GM06990 (cell line): ENCODE data around the gene DNAJC5.
"Not testable (repeated sequence)": the region's sequence is repeated elsewhere in the genome, so short reads cannot be mapped to it uniquely, and the experiment has no call there.

Source experiments
- DNase-seq: peaks from one replicate; pipeline ENCODE4 v3.0.0-alpha.2; 2011; ENCODE audit not compliant: insufficient read length; ENCODE audit errors: extremely low read depth
- H3K27me3 ChIP-seq: replicated peaks from 2 replicates; pipeline ENCODE4 v1.6.0; 2011; ENCODE audit warnings: low read length; ENCODE audit not compliant: control insufficient read depth, insufficient read depth
- H3K36me3 ChIP-seq: 2 replicates; pipeline ENCODE4 v1.5.1; 2011; ENCODE audit warnings: low read length; ENCODE audit not compliant: control insufficient read depth, insufficient read depth
- H3K4me3 ChIP-seq: replicated peaks from 2 replicates; pipeline ENCODE4 v1.5.1; 2011; ENCODE audit warnings: low read depth, mild to moderate bottlenecking, control low read depth, low read length
- CTCF ChIP-seq: IDR thresholded peaks from 2 replicates; pipeline ENCODE4 v1.5.1; 2011; ENCODE audit warnings: low read length, control low read depth, mild to moderate bottlenecking, inconsistent platforms; ENCODE audit not compliant: insufficient read depth, poor library complexity, severe bottlenecking

Gene DNAJC5

GRCh38 chr20:63850689-63851547 lies 44.0 kb upstream of the DNAJC5 start:
- no peak for TF ChIP-seq CTCF
- H3K27me3 ChIP-seq = peaks cover 3% of the 10 kb centered on the region
- no peak overlapping the region for H3K4me3 ChIP-seq
- H3K36me3 ChIP-seq = no peaks in the 10 kb centered on the region
- DNase-seq = peak; percentile 76

- not testable (repeated sequence) for H3K27me3 ChIP-seq, H3K36me3 ChIP-seq, DNase-seq, H3K4me3 ChIP-seq
Measured at GRCh38 chr20:63851548-63851943, 43.4 kb upstream of the DNAJC5 start.

- H3K27me3 ChIP-seq, H3K4me3 ChIP-seq, H3K36me3 ChIP-seq, DNase-seq: not testable (repeated sequence)
Measured at GRCh38 chr20:63853733-63854068, 41.2 kb upstream of the DNAJC5 start.

- DNase-seq = peak; percentile 62
- Histone ChIP-seq H3K36me3 (no peaks in the 10 kb centered on the region), H3K4me3 (no peak overlapping the region; the same call in 1 of the 2 replicates), H3K27me3 (no peaks in the 10 kb centered on the region)
- TF ChIP-seq CTCF = no peak
Measured at GRCh38 chr20:63854069-63854765, 40.7 kb upstream of the DNAJC5 start.

GRCh38 chr20:63854766-63855362 lies 40.1 kb upstream of the DNAJC5 start:
- H3K27me3 ChIP-seq = no peaks in the 10 kb centered on the region
- TF ChIP-seq CTCF = no peak
- no peak for DNase-seq
- H3K36me3 ChIP-seq = no peaks in the 10 kb centered on the region
- H3K4me3 ChIP-seq = no peak overlapping the region

- H3K27me3 ChIP-seq = no peaks in the 10 kb centered on the region
- H3K4me3 ChIP-seq = no peak overlapping the region
- no peaks in the 10 kb centered on the region for H3K36me3 ChIP-seq
- no peak for TF ChIP-seq CTCF
- DNase-seq = no peak
Measured at GRCh38 chr20:63855363-63856097, 39.4 kb upstream of the DNAJC5 start.
